Measurements from ENCODE around the gene CISD3. TPM values are rescaled to one million over a fixed set of nuclear protein-coding genes. Genes with fewer than 3 reads are reported as not detected.

The CISD3 gene
- total RNA-seq, 2 donors from 2014 or later = 8.9 to 11.2 TPM

DNA sequence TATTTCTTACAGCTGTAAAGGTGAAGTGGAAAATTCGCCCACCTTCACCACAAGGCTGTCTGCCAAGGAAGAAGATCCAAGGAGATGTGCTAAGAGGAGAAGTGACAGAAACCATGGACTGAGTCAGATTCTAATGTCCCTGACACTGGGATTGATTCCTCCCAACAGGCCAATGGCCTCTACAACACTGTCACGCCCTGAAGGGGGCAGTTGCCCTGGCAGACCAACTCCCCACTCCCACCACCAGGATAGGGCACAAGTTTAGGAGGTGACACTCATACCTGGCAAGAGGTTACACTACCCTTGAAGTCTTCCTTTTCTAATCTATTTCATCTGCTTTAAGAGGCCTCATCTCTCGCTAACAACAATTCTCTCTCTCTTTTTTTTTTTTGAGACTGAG, 53.1 kb downstream of the CISD3 start:
- TF ChIP-seq, protein P1, sequence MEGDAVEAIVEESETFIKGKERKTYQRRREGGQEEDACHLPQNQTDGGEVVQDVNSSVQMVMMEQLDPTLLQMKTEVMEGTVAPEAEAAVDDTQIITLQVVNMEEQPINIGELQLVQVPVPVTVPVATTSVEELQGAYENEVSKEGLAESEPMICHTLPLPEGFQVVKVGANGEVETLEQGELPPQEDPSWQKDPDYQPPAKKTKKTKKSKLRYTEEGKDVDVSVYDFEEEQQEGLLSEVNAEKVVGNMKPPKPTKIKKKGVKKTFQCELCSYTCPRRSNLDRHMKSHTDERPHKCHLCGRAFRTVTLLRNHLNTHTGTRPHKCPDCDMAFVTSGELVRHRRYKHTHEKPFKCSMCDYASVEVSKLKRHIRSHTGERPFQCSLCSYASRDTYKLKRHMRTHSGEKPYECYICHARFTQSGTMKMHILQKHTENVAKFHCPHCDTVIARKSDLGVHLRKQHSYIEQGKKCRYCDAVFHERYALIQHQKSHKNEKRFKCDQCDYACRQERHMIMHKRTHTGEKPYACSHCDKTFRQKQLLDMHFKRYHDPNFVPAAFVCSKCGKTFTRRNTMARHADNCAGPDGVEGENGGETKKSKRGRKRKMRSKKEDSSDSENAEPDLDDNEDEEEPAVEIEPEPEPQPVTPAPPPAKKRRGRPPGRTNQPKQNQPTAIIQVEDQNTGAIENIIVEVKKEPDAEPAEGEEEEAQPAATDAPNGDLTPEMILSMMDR (conservative IDR thresholded peaks at IDR 0.05) = peak; percentile 48
- no peak overlapping the region for H3K9ac ChIP-seq (ENCODE audit: extremely low read depth, low read length, poor library complexity, severe bottlenecking)
- H3K27ac ChIP-seq (ENCODE audit: low read depth, low read length) = no peak overlapping the region
- Mint-ChIP-seq H3K27ac (no peak overlapping the region), H3K4me1 (no peaks in the 10 kb centered on the region), H3K27me3 (ENCODE audit: insufficient read depth) (no peaks in the 10 kb centered on the region), H3K4me3 (no peak overlapping the region), H3K36me3 (ENCODE audit: low read depth) (peaks cover 75% of the 10 kb centered on the region), H3K9me3 (no peaks in the 10 kb centered on the region)
- peaks cover 83% of the 10 kb centered on the region for H3K36me3 ChIP-seq (ENCODE audit: control insufficient read depth, insufficient read depth, low read length)
- DNase-seq = peak; percentile 58
- H3K9me3 ChIP-seq (ENCODE audit: control insufficient read depth, low read length) = no peaks in the 10 kb centered on the region
- no peaks in the 10 kb centered on the region for H3K27me3 ChIP-seq (ENCODE audit: control insufficient read depth, insufficient read depth, low read length, poor library complexity, severe bottlenecking)
- 90 to 93% methylated on average over 3 of the region's 3 CpGs for WGBS, 2 experiments (ENCODE audit: insufficient coverage in 1 of 2, insufficient read length in 1 of 2)
- H3K4me3 ChIP-seq (ENCODE audit: low read length) = no peak overlapping the region
- no peaks in the 10 kb centered on the region for H3K4me1 ChIP-seq (ENCODE audit: control insufficient read depth, insufficient read depth, low read length)

Small RNA genes within 50 kb of the gene (microRNA-seq; reads per million reads assigned to microRNA genes)
- gene MIR4726 (ENCODE audit: borderline microRNAs expressed) (not detected), gene MIR4734 (ENCODE audit: borderline microRNAs expressed) (not detected)

Other genes starting within 250 kb of the CISD3 start
- gene SRCIN1, start 124.4 kb upstream of the CISD3 start, total RNA-seq = 1 to 10 TPM; 2.8 to 5.9 TPM
- 1 to 10 TPM; 3.2 to 5.0 TPM for gene EPOP, start 55.4 kb upstream of the CISD3 start, total RNA-seq
- gene MLLT6, start 25.1 kb upstream of the CISD3 start, total RNA-seq = 100 to 1,000 TPM; 112 to 127 TPM
- gene PCGF2, start 18.0 kb downstream of the CISD3 start, total RNA-seq = 100 to 1,000 TPM; 101 to 106 TPM
- 100 to 1,000 TPM; 192 to 244 TPM for gene PSMB3, start 22.4 kb downstream of the CISD3 start, total RNA-seq
- gene PIP4K2B, start 69.2 kb downstream of the CISD3 start, total RNA-seq = 10 to 100 TPM; 74.3 to 91.6 TPM
- 10 to 100 TPM; 14.6 to 15.0 TPM for gene CWC25, start 95.0 kb downstream of the CISD3 start, total RNA-seq
- 1,000 to 10,000 TPM; 1,194 to 1,262 TPM for gene RPL23, start 123.4 kb downstream of the CISD3 start, total RNA-seq
- gene LASP1, start 139.7 kb downstream of the CISD3 start, total RNA-seq = 100 to 1,000 TPM; 168 to 177 TPM
- gene FBXO47, start 237.1 kb downstream of the CISD3 start, total RNA-seq = not detected